Colon (tissue), 2 donors: ENCODE results near the gene SUV39H1.
"Not testable (repeated sequence)": the region's sequence is repeated elsewhere in the genome, so short reads cannot be mapped to it uniquely, and the experiment has no call there.

Source experiments
- FAIRE-seq: peaks from 2 replicates; lab custom pipeline; 2012; peaks lifted over from hg19 to GRCh38; lab: Jason Lieb, UNC
- donor health status: control.
- donor health status: control.

SUV39H1 gene

DNA sequence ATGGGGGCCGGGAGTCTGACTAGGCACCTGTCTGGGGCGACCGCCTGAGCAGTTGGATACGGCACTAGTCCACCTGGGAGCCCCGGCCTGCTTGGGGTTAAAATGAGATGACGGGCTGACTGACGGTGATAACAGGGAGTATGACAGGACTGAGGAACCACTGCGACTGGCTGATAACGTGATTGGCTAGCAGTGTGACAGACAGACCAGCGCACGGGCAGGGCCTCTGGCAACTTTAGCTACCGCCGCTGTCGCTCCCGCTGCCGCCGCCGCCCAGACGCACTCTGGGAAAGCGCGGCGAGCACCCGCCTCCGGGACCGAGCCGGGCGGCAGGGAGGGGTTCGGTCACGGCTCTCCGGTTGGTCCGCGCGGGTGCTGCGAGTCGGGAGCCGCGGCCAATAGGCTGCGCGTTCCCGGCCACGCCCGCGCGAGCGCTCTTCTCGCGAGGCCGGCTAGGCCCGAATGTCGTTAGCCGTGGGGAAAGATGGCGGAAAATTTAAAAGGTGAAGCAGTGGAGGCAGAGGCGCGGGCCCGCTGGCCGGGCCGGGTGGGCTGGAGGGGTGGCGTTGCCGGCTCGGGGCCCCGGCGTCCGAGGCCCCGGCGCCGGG, at the start of gene SUV39H1:
TSS of gene SUV39H1 (plus strand) at position 434 of the 608 bp plus-strand sequence. CDS start at position 485, 51 bp downstream.
- no peak for FAIRE-seq

GRCh38 chrX:48648336-48648751, 48.2 kb upstream of the SUV39H1 start:
- FAIRE-seq, result no peak

DNA sequence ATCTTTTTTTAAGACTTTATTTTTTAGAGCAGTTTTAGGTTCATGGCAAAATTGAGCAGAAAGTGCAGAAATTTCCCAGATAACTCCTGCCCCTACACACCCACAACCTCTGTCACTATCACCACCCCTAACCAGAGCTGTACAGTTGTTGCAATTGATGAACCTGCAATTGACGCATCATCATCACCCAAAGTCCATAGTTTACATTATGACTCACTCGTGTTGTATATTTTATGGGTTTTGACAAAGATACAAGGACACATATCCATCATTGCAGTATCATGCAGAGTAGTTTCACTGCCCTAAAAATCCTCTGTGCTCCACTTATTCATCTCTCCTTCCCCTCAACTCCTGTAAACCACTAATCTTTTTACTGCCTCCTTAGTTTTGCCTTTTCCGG, 47.4 kb upstream of the SUV39H1 start:
- FAIRE-seq, result peak; percentile 57

GRCh38 chrX:48652055-48652579, 44.4 kb upstream of the SUV39H1 start:
- not testable (repeated sequence) for FAIRE-seq

- not testable (repeated sequence) for FAIRE-seq
These were observed 41.8 kb upstream of the SUV39H1 start for GRCh38 chrX:48654746-48655145.

- not testable (repeated sequence) for FAIRE-seq
These were observed 36.8 kb upstream of the SUV39H1 start for GRCh38 chrX:48659686-48660085.

DNA sequence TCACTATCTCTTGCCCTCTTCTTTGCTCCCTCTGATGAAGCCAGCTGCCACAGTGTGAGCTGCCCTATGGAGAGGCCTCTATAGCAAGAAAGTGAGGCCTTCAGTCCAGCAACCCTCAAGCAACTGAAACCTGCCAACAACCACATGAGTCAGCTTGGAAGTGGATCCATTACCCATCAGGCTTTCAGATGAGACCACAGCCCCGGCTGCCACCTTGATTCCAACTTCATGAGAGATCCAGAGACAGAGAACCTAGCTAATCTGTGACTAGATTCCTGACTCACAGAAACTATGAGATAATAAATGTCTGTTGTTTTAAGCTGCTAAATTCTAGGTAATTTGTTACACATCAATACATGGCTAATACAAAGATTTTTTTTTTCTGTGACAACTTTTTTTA, 33.3 kb upstream of the SUV39H1 start:
- no peak for FAIRE-seq

GRCh38 chrX:48664156-48664555, 32.4 kb upstream of the SUV39H1 start:
- FAIRE-seq, result no peak

DNA sequence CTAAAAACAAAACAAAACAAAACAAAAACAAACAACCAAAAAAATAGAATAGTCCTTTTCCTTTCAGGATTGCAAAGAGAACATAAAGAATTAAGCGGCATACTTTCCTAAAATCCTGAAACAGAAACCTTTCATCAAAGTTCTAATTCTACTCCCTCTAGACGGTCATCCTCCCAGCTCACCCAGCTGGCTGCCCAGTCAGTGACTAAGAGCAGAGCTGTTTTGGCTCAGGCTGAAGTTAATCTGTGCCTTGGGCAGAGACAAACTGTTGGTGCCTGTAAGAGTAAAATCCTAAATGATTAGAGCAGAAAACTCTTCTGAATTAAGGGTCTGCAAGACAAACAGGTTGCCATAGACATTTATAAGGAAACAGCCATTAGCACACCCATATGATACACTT, 30.5 kb upstream of the SUV39H1 start:
- FAIRE-seq, result no peak

GRCh38 chrX:48666649-48667048, 29.9 kb upstream of the SUV39H1 start:
- FAIRE-seq, result no peak

- FAIRE-seq, result no peak
These were observed 29.0 kb upstream of the SUV39H1 start for GRCh38 chrX:48667509-48667908.

GRCh38 chrX:48668187-48668586, 28.3 kb upstream of the SUV39H1 start:
- not testable (repeated sequence) for FAIRE-seq

DNA sequence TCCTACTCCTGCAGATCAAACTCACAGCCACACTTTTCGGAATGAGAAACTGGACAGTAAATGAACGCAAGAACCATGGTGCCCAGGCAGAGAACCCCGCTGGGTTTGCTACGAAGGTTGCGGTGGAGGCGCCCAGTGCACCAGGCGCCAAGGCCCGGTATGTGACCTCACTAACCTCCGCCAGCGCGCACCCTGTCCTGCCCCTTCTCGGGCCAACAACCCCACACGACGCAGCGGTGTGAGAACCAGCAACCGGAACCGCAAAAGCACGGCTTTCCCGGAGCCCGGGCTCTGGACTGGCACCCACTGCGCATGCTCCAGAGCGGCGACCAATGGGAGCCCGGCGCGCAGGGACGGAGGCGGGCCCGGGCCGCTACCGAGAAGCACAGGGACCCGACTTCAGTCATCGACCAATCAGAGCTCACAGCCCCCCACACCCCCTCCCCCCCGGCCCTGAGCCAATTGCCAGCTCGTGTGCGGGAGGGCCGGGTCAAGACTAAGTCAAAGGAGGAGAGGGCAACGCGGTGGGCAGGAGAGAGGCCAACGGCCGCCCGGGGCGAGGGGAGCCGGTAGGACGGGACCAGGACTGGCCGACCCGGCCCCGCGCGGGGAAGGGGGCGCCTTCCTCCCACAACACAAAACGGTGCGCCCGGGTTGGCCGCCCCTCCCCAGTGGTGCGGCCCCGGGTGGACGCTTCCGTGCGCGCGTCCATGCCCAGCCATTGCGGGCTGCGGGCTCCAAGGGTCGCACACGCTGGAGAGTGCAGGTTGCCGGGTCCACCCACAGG, 20.2 kb upstream of the SUV39H1 start:
- FAIRE-seq, result no peak

GRCh38 chrX:48676893-48677270, 19.7 kb upstream of the SUV39H1 start:
- no peak for FAIRE-seq

GRCh38 chrX:48677516-48677915, 19.0 kb upstream of the SUV39H1 start:
- no peak for FAIRE-seq

- not testable (repeated sequence) for FAIRE-seq
These were observed 16.1 kb upstream of the SUV39H1 start for GRCh38 chrX:48680467-48680866.

GRCh38 chrX:48680925-48681324, 15.6 kb upstream of the SUV39H1 start:
- FAIRE-seq, result not testable (repeated sequence)

GRCh38 chrX:48681539-48682183, 14.9 kb upstream of the SUV39H1 start:
- no peak for FAIRE-seq

DNA sequence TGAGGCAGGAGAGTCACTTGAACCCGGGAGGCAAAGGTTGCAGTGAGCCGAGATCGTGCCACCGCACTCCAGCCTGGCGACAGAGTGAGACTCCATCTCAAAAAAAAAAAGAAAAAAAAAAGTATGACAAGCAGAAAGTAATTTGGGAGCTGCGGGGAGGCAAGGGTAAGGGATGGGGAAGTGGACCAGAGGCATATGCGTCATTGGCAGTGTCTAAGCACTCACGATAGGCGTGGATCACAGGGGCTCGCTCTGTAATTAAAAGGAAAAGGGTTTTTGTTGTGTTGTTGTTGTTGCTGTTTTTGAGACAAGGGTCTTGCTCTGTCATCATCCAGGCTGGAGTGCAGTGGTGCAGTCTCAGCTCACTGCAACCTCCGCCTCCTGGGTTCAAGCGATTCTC, 13.7 kb upstream of the SUV39H1 start:
- not testable (repeated sequence) for FAIRE-seq

- no peak for FAIRE-seq
These were observed 13.0 kb upstream of the SUV39H1 start, which contains the start of gene WAS for GRCh38 chrX:48683411-48683982. WAS (plus strand) TSS chrX:48683799; CDS start chrX:48683854, 55 bp downstream.

- no peak for FAIRE-seq
These were observed 12.4 kb upstream of the SUV39H1 start for GRCh38 chrX:48684134-48684533.

- no peak for FAIRE-seq
These were observed 11.1 kb upstream of the SUV39H1 start for GRCh38 chrX:48685416-48685815.
